GM12891 (cell line): ENCODE data around the gene LMO7.

ENCODE experiments used
- POLR2A ChIP-seq: IDR thresholded peaks from 2 replicates; pipeline ENCODE4 v1.6.1; 2011; ENCODE audit warnings: low read depth, low read length, control low read depth
- POLR2AphosphoS5 ChIP-seq: IDR thresholded peaks from 2 replicates; pipeline ENCODE4 v1.6.1; 2011; ENCODE audit warnings: low read depth, low read length, control low read depth
- POU2F2 ChIP-seq: IDR thresholded peaks from 2 replicates; pipeline ENCODE4 v1.6.1; 2011; ENCODE audit warnings: low read depth, mild to moderate bottlenecking, control low read depth, low read length, moderate library complexity
- TAF1 ChIP-seq: IDR thresholded peaks from 2 replicates; pipeline ENCODE4 v1.6.1; 2011; ENCODE audit warnings: low read depth, low read length, control low read depth

- TF ChIP-seq POLR2AphosphoS5 = no peak
- no peak for TF ChIP-seq POLR2A
- no peak for TF ChIP-seq POU2F2
- no peak for TF ChIP-seq TAF1
Observed at GRCh38 chr13:75860935-75861334, 224.8 kb downstream of the LMO7 start.
